CD4-positive, alpha-beta T cell (primary cell): ENCODE data around the gene DGKB. TPM values are rescaled to one million over a fixed set of nuclear protein-coding genes. Genes with fewer than 3 reads are reported as not detected.

Experiments
- ATAC-seq: fragments of 200-7000 bp; cut with Tn5 transposase; one replicate; pipeline ENCODE4 v1.10.0; 2022; ENCODE audit warnings: mild to moderate bottlenecking; ENCODE audit not compliant: poor library complexity
- CTCF ChIA-PET: fragments of 350-600 bp; sonication (Branson Sonifier 250); formaldehyde crosslinking; loops from one replicate; lab custom pipeline; 2021; ENCODE audit warnings: antibody characterized with exemption, inconsistent platforms; lab: Charles Lee
- POLR2A ChIA-PET: fragments of 350-600 bp; sonication (Branson Sonifier 250); formaldehyde crosslinking; loops from one replicate; lab custom pipeline; 2021; ENCODE audit warnings: antibody characterized with exemption, inconsistent platforms; lab: Charles Lee
- DNase-seq, 14 experiments: peaks; one replicate each; pipeline ENCODE4 v3.0.0-alpha.2; 2013 to 2020; ENCODE audit warnings: mixed read lengths in 2 of 14
- H3K27ac ChIP-seq, 2 donors: one replicate each; pipeline versions ENCODE4 v1.5.1 to v1.7.0; 2013; ENCODE audit warnings: low read length in 2 of 2, low read depth in 1 of 2, mild to moderate bottlenecking in 1 of 2
- H3K27me3 ChIP-seq, 2 experiments: 1 replicate in 1 of 2; 2 replicates in 1 of 2; pipeline versions ENCODE4 v1.6.1 to v1.7.0; 2013; ENCODE audit warnings: low read length in 2 of 2, control low read depth in 1 of 2, mild to moderate bottlenecking in 1 of 2, moderate library complexity in 1 of 2; ENCODE audit not compliant: insufficient read depth in 2 of 2, control insufficient read depth in 1 of 2
- H3K36me3 ChIP-seq: one replicate; pipeline ENCODE4 v1.6.1; 2013; ENCODE audit warnings: low read length, control low read depth; ENCODE audit not compliant: insufficient read depth
- H3K4me1 ChIP-seq: one replicate; pipeline ENCODE4 v1.6.1; 2013; ENCODE audit warnings: low read length, control low read depth; ENCODE audit not compliant: insufficient read depth
- H3K4me3 ChIP-seq: one replicate; pipeline ENCODE4 v1.5.1; 2013; ENCODE audit warnings: mild to moderate bottlenecking, low read length, moderate library complexity
- H3K9me3 ChIP-seq, 2 experiments: 1 replicate in 1 of 2; 2 replicates in 1 of 2; pipeline versions ENCODE4 v1.6.1 to v1.7.0; 2013; ENCODE audit warnings: low read length in 2 of 2, mild to moderate bottlenecking in 2 of 2, control low read depth in 1 of 2, moderate library complexity in 1 of 2; ENCODE audit not compliant: control insufficient read depth in 1 of 2, insufficient read depth in 1 of 2
- H3K27ac Mint-ChIP-seq: one replicate; pipeline ENCODE4 v1.8.0; 2020; ENCODE audit warnings: mixed read lengths
- H3K27me3 Mint-ChIP-seq: one replicate; pipeline ENCODE4 v1.8.0; 2021; ENCODE audit warnings: mixed read lengths
- H3K36me3 Mint-ChIP-seq: one replicate; pipeline ENCODE4 v1.8.0; 2021; ENCODE audit warnings: low read depth, mixed read lengths
- H3K4me1 Mint-ChIP-seq: one replicate; pipeline ENCODE4 v1.8.0; 2021; ENCODE audit warnings: low read depth, mixed read lengths
- H3K4me3 Mint-ChIP-seq: one replicate; pipeline ENCODE4 v1.8.0; 2020; ENCODE audit warnings: mild to moderate bottlenecking, mixed read lengths
- H3K9me3 Mint-ChIP-seq: one replicate; pipeline ENCODE4 v1.8.0; 2020; ENCODE audit warnings: mixed read lengths
- intact Hi-C, 2 experiments: fragments of 100-400 bp; cut with DNase I in 1 of 2; cut with micrococcal nuclease in 1 of 2; formaldehyde crosslinking; loops; one replicate each; pipeline versions ENCODE4 v1.15.1 to v1.9.0; 2023 to 2025; cut with DNase I, micrococcal nuclease
- total RNA-seq, 174 experiments: library from RNA in 2 of 174; stranded (reverse) in 2 of 174; gene quantifications; one replicate each; pipeline ENCODE4 v1.2.3 and lab custom pipeline; 2021 to 2026
- TF ChIP-seq, protein P1 (sequence below): fragments of 200-600 bp; IDR thresholded peaks from one replicate; pipeline ENCODE4 v1.8.0; 2022; ENCODE audit warnings: antibody characterized with exemption, mild to moderate bottlenecking

DGKB gene
- total RNA-seq, 2 experiments from 2014 or later, result not detected

DNA sequence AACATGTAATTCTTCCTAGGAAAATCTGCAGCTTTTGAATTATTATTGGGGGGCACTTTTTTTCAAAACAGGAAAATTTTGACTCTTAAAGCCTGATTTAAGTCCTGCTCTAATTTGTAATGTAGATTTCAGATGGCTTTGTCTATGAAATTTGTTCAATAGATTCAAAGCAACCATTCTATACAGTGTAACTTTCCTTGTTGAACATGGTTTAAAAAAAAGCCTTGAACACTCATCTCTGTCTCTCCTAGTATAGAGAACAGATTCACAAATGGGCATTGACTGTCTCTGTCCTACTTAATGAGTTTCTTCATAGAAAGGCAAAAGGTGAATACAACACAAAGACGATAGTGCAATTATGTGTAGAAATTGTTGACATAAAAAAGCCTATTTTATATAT, 643.7 kb downstream of the DGKB start:
- Histone ChIP-seq H3K4me3 (no peak overlapping the region), H3K36me3 (no peaks in the 10 kb centered on the region), H3K4me1 (no peaks in the 10 kb centered on the region), H3K27ac (no peak overlapping the region), H3K27me3 (no peaks in the 10 kb centered on the region), H3K9me3 (no peaks in the 10 kb centered on the region)
- TF ChIP-seq, protein P1, sequence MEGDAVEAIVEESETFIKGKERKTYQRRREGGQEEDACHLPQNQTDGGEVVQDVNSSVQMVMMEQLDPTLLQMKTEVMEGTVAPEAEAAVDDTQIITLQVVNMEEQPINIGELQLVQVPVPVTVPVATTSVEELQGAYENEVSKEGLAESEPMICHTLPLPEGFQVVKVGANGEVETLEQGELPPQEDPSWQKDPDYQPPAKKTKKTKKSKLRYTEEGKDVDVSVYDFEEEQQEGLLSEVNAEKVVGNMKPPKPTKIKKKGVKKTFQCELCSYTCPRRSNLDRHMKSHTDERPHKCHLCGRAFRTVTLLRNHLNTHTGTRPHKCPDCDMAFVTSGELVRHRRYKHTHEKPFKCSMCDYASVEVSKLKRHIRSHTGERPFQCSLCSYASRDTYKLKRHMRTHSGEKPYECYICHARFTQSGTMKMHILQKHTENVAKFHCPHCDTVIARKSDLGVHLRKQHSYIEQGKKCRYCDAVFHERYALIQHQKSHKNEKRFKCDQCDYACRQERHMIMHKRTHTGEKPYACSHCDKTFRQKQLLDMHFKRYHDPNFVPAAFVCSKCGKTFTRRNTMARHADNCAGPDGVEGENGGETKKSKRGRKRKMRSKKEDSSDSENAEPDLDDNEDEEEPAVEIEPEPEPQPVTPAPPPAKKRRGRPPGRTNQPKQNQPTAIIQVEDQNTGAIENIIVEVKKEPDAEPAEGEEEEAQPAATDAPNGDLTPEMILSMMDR, result no peak
- no peaks in the 10 kb centered on the region for H3K4me1 Mint-ChIP-seq
- peaks cover 3% of the 10 kb centered on the region for H3K9me3 Mint-ChIP-seq
- no peak overlapping the region for H3K4me3 Mint-ChIP-seq
- intact Hi-C loops, result no loop called here
- POLR2A ChIA-PET, result no interaction called here
- no peaks in the 10 kb centered on the region for H3K36me3 Mint-ChIP-seq
- no peak overlapping the region for H3K27ac Mint-ChIP-seq
- no peaks in the 10 kb centered on the region for H3K27me3 Mint-ChIP-seq
- CTCF ChIA-PET, result no interaction called here
- DNase-seq (no peak), ATAC-seq (no peak)

- Mint-ChIP-seq H3K4me1 (no peaks in the 10 kb centered on the region), H3K9me3 (peaks cover 3% of the 10 kb centered on the region), H3K36me3 (no peaks in the 10 kb centered on the region), H3K27ac (no peak overlapping the region), H3K27me3 (no peaks in the 10 kb centered on the region), H3K4me3 (no peak overlapping the region)
- DNase-seq (no peak), ATAC-seq (no peak)
- POLR2A ChIA-PET, result no interaction called here
- intact Hi-C loops, result no loop called here
- H3K4me3 ChIP-seq, result no peak overlapping the region
- no peaks in the 10 kb centered on the region for H3K27me3 ChIP-seq
- H3K27ac ChIP-seq, result no peak overlapping the region
- no peaks in the 10 kb centered on the region for H3K36me3 ChIP-seq
- H3K9me3 ChIP-seq, result no peaks in the 10 kb centered on the region
- CTCF ChIA-PET, result no interaction called here
- TF ChIP-seq, protein P1, result no peak
- H3K4me1 ChIP-seq, result no peaks in the 10 kb centered on the region
Measured at GRCh38 chr7:14258441-14258840, 644.1 kb downstream of the DGKB start.

DNA sequence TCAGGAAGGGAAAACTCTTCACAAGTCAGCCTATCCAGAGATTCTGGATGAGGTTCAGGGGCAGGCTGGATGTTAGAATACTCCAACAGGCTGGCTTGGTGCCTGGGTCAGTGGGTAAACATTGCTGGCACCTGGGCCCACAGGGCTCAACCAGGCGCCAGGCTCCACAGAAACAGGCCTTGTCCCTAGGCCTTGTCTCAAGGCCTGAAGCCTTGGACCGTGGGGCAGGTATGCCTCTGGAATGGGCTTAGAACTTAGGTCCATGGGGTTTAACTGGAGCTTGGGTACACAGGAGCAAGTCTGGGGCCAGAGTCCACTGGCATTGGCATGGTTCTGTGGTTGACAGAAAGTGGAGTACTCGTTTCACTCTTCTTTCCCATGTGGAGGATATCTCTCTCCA, 650.1 kb downstream of the DGKB start:
- H3K27me3 Mint-ChIP-seq, result no peaks in the 10 kb centered on the region
- Histone ChIP-seq H3K9me3 (peaks cover 0 to 4% of the 10 kb centered on the region in 2 experiments), H3K4me3 (no peak overlapping the region), H3K27me3 (no peaks in the 10 kb centered on the region), H3K27ac (no peak overlapping the region), H3K4me1 (no peaks in the 10 kb centered on the region), H3K36me3 (no peaks in the 10 kb centered on the region)
- H3K4me1 Mint-ChIP-seq, result no peaks in the 10 kb centered on the region
- H3K36me3 Mint-ChIP-seq, result no peaks in the 10 kb centered on the region
- POLR2A ChIA-PET, result no interaction called here
- H3K9me3 Mint-ChIP-seq, result peaks cover 3% of the 10 kb centered on the region
- DNase-seq (no peak), ATAC-seq (no peak)
- TF ChIP-seq, protein P1, result no peak
- CTCF ChIA-PET, result no interaction called here
- H3K27ac Mint-ChIP-seq, result no peak overlapping the region
- no peak overlapping the region for H3K4me3 Mint-ChIP-seq
- intact Hi-C loops, result no loop called here
